C4-2B (cell line): ENCODE data around the gene PPM1K.
"Not testable (repeated sequence)": the region's sequence is repeated elsewhere in the genome, so short reads cannot be mapped to it uniquely, and the experiment has no call there.

Experiments used
- H3K27ac ChIP-seq: fragments of 450-650 bp; 2 replicates; pipeline ENCODE4 v1.5.1; 2017
- CTCF ChIP-seq: fragments of 450-650 bp; conservative IDR thresholded peaks from 2 replicates; pipeline ENCODE4 v1.5.1; 2017; ENCODE audit warnings: mild to moderate bottlenecking
- ZFX ChIP-seq: fragments of 450-650 bp; IDR thresholded peaks from 2 replicates; pipeline ENCODE4 v1.6.1; 2017

The PPM1K gene

GRCh38 chr4:88315460-88316017 is 31.2 kb upstream of the PPM1K start:
- TF ChIP-seq CTCF (no peak), ZFX (no peak)
- no peak overlapping the region for H3K27ac ChIP-seq

- H3K27ac ChIP-seq = not testable (repeated sequence)
Observed at GRCh38 chr4:88313088-88313624, 28.8 kb upstream of the PPM1K start.

- H3K27ac ChIP-seq = no peak overlapping the region
- TF ChIP-seq ZFX (no peak), CTCF (no peak)
Observed at GRCh38 chr4:88308587-88308986, 24.2 kb upstream of the PPM1K start.

- no peak overlapping the region for H3K27ac ChIP-seq
- TF ChIP-seq CTCF (no peak), ZFX (no peak)
Observed at GRCh38 chr4:88297725-88298454, 13.5 kb upstream of the PPM1K start.

- TF ChIP-seq CTCF (no peak), ZFX (no peak)
- no peak overlapping the region for H3K27ac ChIP-seq
Observed at GRCh38 chr4:88297212-88297516, 12.8 kb upstream of the PPM1K start.

DNA sequence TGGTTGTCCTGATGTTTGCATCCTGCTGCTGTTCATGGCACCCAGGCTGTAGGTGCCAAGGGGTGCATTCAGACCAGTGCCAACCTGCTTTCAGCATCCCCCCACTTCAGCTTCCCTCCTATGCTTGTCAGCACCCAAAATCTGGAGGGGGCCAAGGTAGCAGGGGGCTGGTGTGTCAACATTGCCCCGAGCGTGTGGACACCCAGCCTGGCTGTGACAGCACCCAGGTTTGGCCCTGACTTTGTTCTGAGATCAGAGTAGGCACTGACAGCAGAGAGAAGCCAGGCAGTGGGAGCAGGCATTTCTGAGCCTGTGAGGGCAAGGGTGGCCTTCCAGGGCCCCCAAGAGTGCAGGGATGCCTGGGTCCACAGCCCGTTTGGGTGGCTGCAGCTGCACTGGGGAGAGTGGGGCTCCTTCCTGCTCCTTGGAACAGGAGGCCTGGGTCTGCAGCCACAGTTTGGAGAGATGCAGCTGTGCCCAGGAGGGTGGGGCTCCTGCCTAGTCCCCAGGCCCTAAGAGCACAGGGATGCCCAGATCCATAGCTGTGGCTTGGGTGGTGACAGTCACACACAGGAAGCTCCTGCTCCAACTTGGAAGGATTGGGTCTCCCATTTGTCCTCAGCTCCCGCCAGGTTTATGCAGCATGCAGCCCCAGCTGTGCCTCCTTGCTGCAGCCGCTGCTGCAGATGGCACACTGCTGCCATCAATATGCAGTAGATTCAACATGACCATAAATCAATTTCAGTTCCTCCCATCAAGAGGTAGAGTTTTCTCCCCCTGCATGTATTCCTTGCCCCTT is 12.3 kb upstream of the PPM1K start:
- no peak overlapping the region for H3K27ac ChIP-seq
- TF ChIP-seq ZFX (no peak), CTCF (no peak)

DNA sequence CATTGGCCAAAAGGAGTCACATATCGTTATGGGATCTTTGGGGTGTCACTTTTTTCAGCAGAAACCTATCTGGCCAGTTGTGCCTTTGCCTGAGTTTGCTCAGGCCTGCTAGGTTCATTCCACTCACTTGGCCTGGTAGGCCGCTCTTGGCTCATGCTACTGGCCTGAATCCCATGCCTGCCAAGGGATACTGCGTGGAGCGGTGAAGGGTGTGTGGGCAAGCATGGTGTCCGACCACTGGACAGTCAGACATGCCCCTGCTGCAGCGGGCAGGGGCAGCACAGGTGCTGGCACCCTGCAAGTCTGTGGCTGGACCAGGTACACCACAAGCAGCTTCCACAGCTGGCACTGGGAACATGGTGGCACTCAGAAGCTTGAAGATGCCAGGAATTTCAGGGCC is 11.3 kb upstream of the PPM1K start:
- no peak for TF ChIP-seq ZFX
- no peak for TF ChIP-seq CTCF

More for the DNA sequence above, 11.3 kb upstream of the PPM1K start:
- H3K27ac ChIP-seq = no peak overlapping the region
